Activated T-helper 9 cell treated with anti-CD3 and anti-CD28 coated beads, Interleukin-2, amount 50 U/mL, for 16 hours (primary cell): ENCODE results near the gene SLC31A2.

Experiments used
- DNase-seq: peaks from one replicate; pipeline ENCODE4 v3.0.0-alpha.2; 2020; ENCODE audit warnings: low read depth

SLC31A2 gene

GRCh38 chr9:113186137-113186755, 35.4 kb downstream of the SLC31A2 start:
- DNase-seq: no peak

GRCh38 chr9:113187929-113188595, 37.3 kb downstream of the SLC31A2 start:
- no peak for DNase-seq

GRCh38 chr9:113192455-113192854, 41.6 kb downstream of the SLC31A2 start:
- no peak for DNase-seq

- DNase-seq: no peak
Observed at GRCh38 chr9:113199683-113200329, 49.0 kb downstream of the SLC31A2 start.

GRCh38 chr9:113205432-113205831, 54.6 kb downstream of the SLC31A2 start:
- no peak for DNase-seq

- DNase-seq: no peak
Observed at GRCh38 chr9:113205861-113206260, 55.1 kb downstream of the SLC31A2 start.

GRCh38 chr9:113210815-113211214, 60.0 kb downstream of the SLC31A2 start:
- DNase-seq: no peak
